Activated CD8-positive, alpha-beta T cell treated with anti-CD3 and anti-CD28 coated beads for 36 hours (primary cell): ENCODE data around the gene BRD8. TPM values are rescaled to one million over a fixed set of nuclear protein-coding genes. Genes with fewer than 3 reads are reported as not detected.
"Not testable (repeated sequence)": the region's sequence is repeated elsewhere in the genome, so short reads cannot be mapped to it uniquely, and the experiment has no call there.

Experiments used
- ATAC-seq: fragments of 200-7000 bp; cut with Tn5 transposase; one replicate; pipeline ENCODE4 v1.10.0; 2021; ENCODE audit warnings: mild to moderate bottlenecking, moderate library complexity
- CTCF ChIA-PET: fragments of 350-600 bp; sonication (Branson Sonifier 250); formaldehyde crosslinking; loops from one replicate; lab custom pipeline; 2021; ENCODE audit warnings: antibody characterized with exemption; lab: Charles Lee
- POLR2A ChIA-PET: fragments of 350-600 bp; sonication (Branson Sonifier 250); formaldehyde crosslinking; loops from one replicate; lab custom pipeline; 2021; ENCODE audit warnings: antibody characterized with exemption; lab: Charles Lee
- DNase-seq: peaks from one replicate; pipeline ENCODE4 v3.0.0-alpha.2; 2020
- H3K27ac Mint-ChIP-seq: one replicate; pipeline ENCODE4 v1.8.0; 2021; ENCODE audit warnings: mild to moderate bottlenecking, mixed read lengths
- H3K27me3 Mint-ChIP-seq: one replicate; pipeline ENCODE4 v1.8.0; 2021; ENCODE audit warnings: mixed read lengths
- H3K36me3 Mint-ChIP-seq: one replicate; pipeline ENCODE4 v1.8.0; 2021; ENCODE audit warnings: low read depth, mixed read lengths
- H3K4me1 Mint-ChIP-seq: one replicate; pipeline ENCODE4 v1.8.0; 2021; ENCODE audit warnings: low read depth, mixed read lengths
- H3K4me3 Mint-ChIP-seq: one replicate; pipeline ENCODE4 v1.8.0; 2021; ENCODE audit warnings: mild to moderate bottlenecking, moderate library complexity, mixed read lengths
- H3K9me3 Mint-ChIP-seq: one replicate; pipeline ENCODE4 v1.8.0; 2021; ENCODE audit warnings: mixed read lengths
- intact Hi-C: fragments of 100-400 bp; cut with micrococcal nuclease; formaldehyde crosslinking; loops from one replicate; pipeline ENCODE4 v1.10.0; 2022
- total RNA-seq, 2 experiments: library from RNA; stranded (reverse); gene quantifications; one replicate each; pipeline ENCODE4 v1.2.3, GENCODE V29; 2021
- TF ChIP-seq, protein P1 (sequence below): fragments of 200-600 bp; IDR thresholded peaks from one replicate; pipeline ENCODE4 v1.8.0; 2022; ENCODE audit warnings: antibody characterized with exemption, mild to moderate bottlenecking

Gene BRD8
- total RNA-seq, 2 experiments from 2014 or later: 42.0 to 46.3 TPM

DNA sequence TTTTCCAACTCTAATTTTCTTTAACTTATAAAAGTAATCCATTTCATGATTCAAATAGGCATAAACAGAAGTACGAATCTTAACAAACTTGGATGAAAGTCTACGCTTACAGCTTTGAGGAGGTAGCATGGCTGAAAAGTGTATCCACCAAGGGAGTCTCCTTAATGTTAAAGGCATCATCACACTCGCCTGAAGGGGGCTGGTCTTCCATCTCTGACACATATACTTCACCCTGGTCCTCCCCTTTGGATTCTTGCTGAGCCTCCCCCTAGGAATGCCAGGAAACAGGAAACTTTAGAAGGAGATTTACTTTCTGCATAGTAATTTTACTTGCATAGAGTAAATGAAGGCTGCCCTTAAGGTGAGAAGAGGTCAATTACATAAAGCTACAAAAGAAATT is 28.9 kb downstream of the BRD8 start:
- ChIA-PET CTCF (interaction anchor here (1.3 to 2.9 kb wide), 4 partner anchors 16 to 114 kb away, joined by 4 to 13 read pairs (median 10); no protein-coding TSS in a partner anchor), POLR2A (interaction anchor here (0.7 kb wide), 1 partner anchor 10 kb away, joined by 4 read pairs; the partner anchor contains the start of gene NME5)
- H3K27me3 Mint-ChIP-seq: no peaks in the 10 kb centered on the region
- H3K36me3 Mint-ChIP-seq: no peaks in the 10 kb centered on the region
- TF ChIP-seq, protein P1, sequence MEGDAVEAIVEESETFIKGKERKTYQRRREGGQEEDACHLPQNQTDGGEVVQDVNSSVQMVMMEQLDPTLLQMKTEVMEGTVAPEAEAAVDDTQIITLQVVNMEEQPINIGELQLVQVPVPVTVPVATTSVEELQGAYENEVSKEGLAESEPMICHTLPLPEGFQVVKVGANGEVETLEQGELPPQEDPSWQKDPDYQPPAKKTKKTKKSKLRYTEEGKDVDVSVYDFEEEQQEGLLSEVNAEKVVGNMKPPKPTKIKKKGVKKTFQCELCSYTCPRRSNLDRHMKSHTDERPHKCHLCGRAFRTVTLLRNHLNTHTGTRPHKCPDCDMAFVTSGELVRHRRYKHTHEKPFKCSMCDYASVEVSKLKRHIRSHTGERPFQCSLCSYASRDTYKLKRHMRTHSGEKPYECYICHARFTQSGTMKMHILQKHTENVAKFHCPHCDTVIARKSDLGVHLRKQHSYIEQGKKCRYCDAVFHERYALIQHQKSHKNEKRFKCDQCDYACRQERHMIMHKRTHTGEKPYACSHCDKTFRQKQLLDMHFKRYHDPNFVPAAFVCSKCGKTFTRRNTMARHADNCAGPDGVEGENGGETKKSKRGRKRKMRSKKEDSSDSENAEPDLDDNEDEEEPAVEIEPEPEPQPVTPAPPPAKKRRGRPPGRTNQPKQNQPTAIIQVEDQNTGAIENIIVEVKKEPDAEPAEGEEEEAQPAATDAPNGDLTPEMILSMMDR: no peak
- ATAC-seq (no peak), DNase-seq (no peak)
- H3K9me3 Mint-ChIP-seq: no peaks in the 10 kb centered on the region
- intact Hi-C loops: no loop called here
- no peak overlapping the region for H3K27ac Mint-ChIP-seq
- H3K4me3 Mint-ChIP-seq: no peak overlapping the region
- no peaks in the 10 kb centered on the region for H3K4me1 Mint-ChIP-seq

DNA sequence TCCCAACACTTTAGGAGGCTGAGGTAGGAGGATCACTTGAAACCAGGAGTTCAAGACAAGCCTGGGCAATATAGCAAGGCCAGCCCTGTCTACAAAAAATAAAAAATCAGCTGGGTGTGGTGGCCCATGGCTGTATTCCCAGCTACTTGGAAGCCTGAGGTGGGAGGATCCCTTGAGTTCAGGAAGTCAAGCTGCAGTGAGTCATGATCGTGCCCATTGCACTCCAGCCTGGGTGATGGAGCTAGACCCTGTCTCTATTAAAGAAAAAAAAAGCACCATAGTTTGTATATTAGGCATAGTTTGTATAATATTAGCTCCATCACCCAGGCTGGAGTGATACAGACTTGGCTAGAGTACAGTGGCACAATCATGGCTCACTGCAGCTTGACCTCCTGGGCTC is 29.6 kb downstream of the BRD8 start:
- ChIA-PET POLR2A (interaction anchor here (0.6 kb wide), 1 partner anchor 80 kb away, joined by 3 read pairs; no protein-coding TSS in a partner anchor), CTCF (interaction anchor here (0.6 to 1.6 kb wide), 3 partner anchors 80 to 370 kb away, joined by 3 to 9 read pairs (median 4); no protein-coding TSS in a partner anchor)

DNA sequence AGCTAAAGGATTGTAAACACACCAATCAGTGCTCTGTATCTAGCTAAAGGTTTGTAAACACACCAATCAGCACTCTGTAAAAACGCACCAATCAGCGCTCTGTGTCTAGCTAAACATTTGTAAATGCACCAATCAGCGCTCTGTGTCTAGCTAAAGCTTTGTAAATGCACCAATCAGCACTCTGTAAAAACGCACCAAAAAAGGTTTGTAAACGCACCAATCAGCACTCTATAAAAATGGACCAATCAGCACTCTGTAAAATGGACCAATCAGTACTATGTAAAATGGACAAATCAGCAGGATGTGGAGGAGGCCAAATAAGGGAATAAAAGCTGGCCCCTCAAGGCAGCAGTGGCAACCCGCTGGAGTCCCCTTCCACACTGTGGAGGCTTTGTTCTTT is 34.9 kb downstream of the BRD8 start:
- CTCF ChIA-PET: interaction anchor here (0.8 to 1.8 kb wide), 4 partner anchors 10 to 75 kb away, joined by 4 to 8 read pairs (median 4); no protein-coding TSS in a partner anchor
- H3K27me3 Mint-ChIP-seq, H3K4me1 Mint-ChIP-seq, H3K36me3 Mint-ChIP-seq, ATAC-seq, H3K9me3 Mint-ChIP-seq, H3K27ac Mint-ChIP-seq, DNase-seq, intact Hi-C loops, H3K4me3 Mint-ChIP-seq, POLR2A ChIA-PET: not testable (repeated sequence)

More for the DNA sequence above, 29.6 kb downstream of the BRD8 start:
- intact Hi-C loops: no loop called here
- DNase-seq (no peak), ATAC-seq (no peak)
- H3K36me3 Mint-ChIP-seq: no peaks in the 10 kb centered on the region
- no peaks in the 10 kb centered on the region for H3K4me1 Mint-ChIP-seq
- H3K27me3 Mint-ChIP-seq: no peaks in the 10 kb centered on the region
- H3K27ac Mint-ChIP-seq: no peak overlapping the region
- no peaks in the 10 kb centered on the region for H3K9me3 Mint-ChIP-seq
- TF ChIP-seq, protein P1: no peak
- H3K4me3 Mint-ChIP-seq: no peak overlapping the region

DNA sequence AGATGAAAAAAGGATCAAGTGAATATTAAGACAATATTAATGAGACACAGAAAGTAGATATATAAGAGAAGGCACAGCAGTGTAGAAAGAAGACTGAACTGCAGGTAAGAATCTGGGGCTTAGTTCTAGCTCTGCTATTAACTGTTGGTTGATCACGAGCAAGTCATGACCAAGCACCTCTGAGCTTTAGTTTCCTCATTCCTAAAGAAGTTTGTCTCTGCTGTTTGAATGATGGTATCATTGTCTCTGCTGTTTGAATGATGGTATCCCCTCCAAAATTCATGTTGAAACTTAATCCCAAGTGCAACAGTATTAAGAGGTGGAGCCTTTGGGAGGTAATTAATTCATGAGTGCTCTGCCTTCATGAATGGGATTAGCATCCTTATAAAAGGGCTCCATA is 36.7 kb downstream of the BRD8 start:
- Mint-ChIP-seq H3K27ac (no peak overlapping the region), H3K27me3 (peaks cover 13% of the 10 kb centered on the region), H3K36me3 (no peaks in the 10 kb centered on the region), H3K4me1 (peaks cover 4% of the 10 kb centered on the region), H3K4me3 (no peak overlapping the region), H3K9me3 (no peaks in the 10 kb centered on the region)
- DNase-seq (no peak), ATAC-seq (no peak)
- TF ChIP-seq, protein P1: no peak
- ChIA-PET POLR2A (interaction anchor here (0.5 to 1.0 kb wide), 2 partner anchors 45 to 1776 kb away, joined by 3 to 4 read pairs; no protein-coding TSS in a partner anchor), CTCF (interaction anchor here (0.6 kb wide), 1 partner anchor 72 kb away, joined by 3 read pairs; no protein-coding TSS in a partner anchor)
- intact Hi-C loops: no loop called here

DNA sequence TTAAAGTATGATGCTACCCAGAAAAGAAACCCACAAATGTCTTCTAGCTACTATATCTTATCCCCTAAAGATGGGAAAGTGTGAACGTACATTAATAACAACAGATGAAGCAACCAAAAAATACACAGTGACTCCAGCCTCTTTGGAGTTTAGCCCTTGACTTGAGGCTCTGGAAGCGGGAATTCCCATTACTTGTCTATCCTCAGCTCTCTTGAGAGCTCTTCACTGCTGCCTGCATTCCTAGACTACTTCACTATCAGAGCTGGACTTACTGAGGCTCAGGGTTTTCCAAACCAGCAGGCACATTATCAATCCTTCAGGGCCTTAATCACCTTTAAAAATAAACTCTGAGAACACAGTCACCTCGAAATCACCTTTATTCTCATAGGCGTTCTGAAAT is 38.2 kb downstream of the BRD8 start:
- ChIA-PET POLR2A (interaction anchor here (0.6 kb wide), 1 partner anchor 240 kb away, joined by 3 read pairs; no protein-coding TSS in a partner anchor), CTCF (interaction anchor here (0.7 to 2.0 kb wide), 6 partner anchors 10 to 361 kb away, joined by 3 to 8 read pairs (median 5); no protein-coding TSS in a partner anchor)
- Mint-ChIP-seq H3K4me3 (no peak overlapping the region), H3K36me3 (no peaks in the 10 kb centered on the region), H3K4me1 (peaks cover 4% of the 10 kb centered on the region), H3K27ac (no peak overlapping the region), H3K27me3 (peaks cover 13% of the 10 kb centered on the region), H3K9me3 (no peaks in the 10 kb centered on the region)
- intact Hi-C loops: no loop called here
- ATAC-seq: no peak
- no peak for DNase-seq
- TF ChIP-seq, protein P1: no peak
